ENCODE data around the gene TPR.

Gene TPR

GRCh38 chr1:186297439-186298045 lies 77.5 kb downstream of the TPR start:
- DNase-seq (ENCODE audit: low read depth in 1 of 2, low spot score in 1 of 2) = no peak
- no peak for TF ChIP-seq JUND (IDR thresholded peaks at IDR 0.05; ENCODE audit: low read depth)
- in situ Hi-C loops (cut with HindIII; ENCODE audit: low pct_unique_long_range_greater_than_20kb, low sequenced_read_pairs) = no loop called here

GRCh38 chr1:186295980-186296379 lies 79.1 kb downstream of the TPR start, which contains the start of gene PRG4:
Gene PRG4 (plus strand): TSS chr1:186296279.
- DNase-seq (ENCODE audit: low read depth in 1 of 2, low spot score in 1 of 2) = no peak
- TF ChIP-seq JUND (IDR thresholded peaks at IDR 0.05; ENCODE audit: low read depth) = no peak
- in situ Hi-C loops (cut with HindIII; ENCODE audit: low pct_unique_long_range_greater_than_20kb, low sequenced_read_pairs) = no loop called here

GRCh38 chr1:186292875-186293274 lies 82.2 kb downstream of the TPR start:
- no peak for DNase-seq (ENCODE audit: low read depth in 1 of 2, low spot score in 1 of 2)
- in situ Hi-C loops (cut with HindIII; ENCODE audit: low pct_unique_long_range_greater_than_20kb, low sequenced_read_pairs) = no loop called here
- TF ChIP-seq JUND (IDR thresholded peaks at IDR 0.05; ENCODE audit: low read depth) = no peak

GRCh38 chr1:186291271-186291670 lies 83.8 kb downstream of the TPR start:
- DNase-seq (ENCODE audit: low read depth in 1 of 2, low spot score in 1 of 2) = no peak
- in situ Hi-C loops (cut with HindIII; ENCODE audit: low pct_unique_long_range_greater_than_20kb, low sequenced_read_pairs) = no loop called here
- no peak for TF ChIP-seq JUND (IDR thresholded peaks at IDR 0.05; ENCODE audit: low read depth)

- in situ Hi-C loops (cut with HindIII; ENCODE audit: low pct_unique_long_range_greater_than_20kb, low sequenced_read_pairs) = no loop called here
- no peak for TF ChIP-seq JUND (IDR thresholded peaks at IDR 0.05; ENCODE audit: low read depth)
- no peak for DNase-seq (ENCODE audit: low read depth in 1 of 2, low spot score in 1 of 2)
These were observed 85.0 kb downstream of the TPR start for GRCh38 chr1:186289943-186290545.

GRCh38 chr1:186286615-186287315 lies 88.3 kb downstream of the TPR start:
- TF ChIP-seq JUND (IDR thresholded peaks at IDR 0.05; ENCODE audit: low read depth) = no peak
- in situ Hi-C loops (cut with HindIII; ENCODE audit: low pct_unique_long_range_greater_than_20kb, low sequenced_read_pairs) = no loop called here

GRCh38 chr1:186283374-186283773 lies 91.7 kb downstream of the TPR start:
- in situ Hi-C loops (cut with HindIII; ENCODE audit: low pct_unique_long_range_greater_than_20kb, low sequenced_read_pairs) = no loop called here
- TF ChIP-seq JUND (IDR thresholded peaks at IDR 0.05; ENCODE audit: low read depth) = no peak
- DNase-seq (ENCODE audit: low read depth in 1 of 2, low spot score in 1 of 2) = no peak

More at GRCh38 chr1:186286615-186287315, 88.3 kb downstream of the TPR start:
- DNase-seq (ENCODE audit: low read depth in 1 of 2, low spot score in 1 of 2) = no peak

- DNase-seq (ENCODE audit: low read depth in 1 of 2, low spot score in 1 of 2) = no peak
- in situ Hi-C loops (cut with HindIII; ENCODE audit: low pct_unique_long_range_greater_than_20kb, low sequenced_read_pairs) = no loop called here
- no peak for TF ChIP-seq JUND (IDR thresholded peaks at IDR 0.05; ENCODE audit: low read depth)
These were observed 92.6 kb downstream of the TPR start for GRCh38 chr1:186282466-186282865.

- DNase-seq (ENCODE audit: low read depth in 1 of 2, low spot score in 1 of 2) = no peak
- TF ChIP-seq JUND (IDR thresholded peaks at IDR 0.05; ENCODE audit: low read depth) = no peak
- in situ Hi-C loops (cut with HindIII; ENCODE audit: low pct_unique_long_range_greater_than_20kb, low sequenced_read_pairs) = no loop called here
These were observed 99.2 kb downstream of the TPR start for GRCh38 chr1:186275822-186276221.

GRCh38 chr1:186272486-186272885 lies 102.6 kb downstream of the TPR start:
- no peak for TF ChIP-seq JUND (IDR thresholded peaks at IDR 0.05; ENCODE audit: low read depth)
- no peak for DNase-seq (ENCODE audit: low read depth in 1 of 2, low spot score in 1 of 2)
- in situ Hi-C loops (cut with HindIII; ENCODE audit: low pct_unique_long_range_greater_than_20kb, low sequenced_read_pairs) = no loop called here

GRCh38 chr1:186271032-186271431 lies 104.0 kb downstream of the TPR start:
- in situ Hi-C loops (cut with HindIII; ENCODE audit: low pct_unique_long_range_greater_than_20kb, low sequenced_read_pairs) = no loop called here
- no peak for TF ChIP-seq JUND (IDR thresholded peaks at IDR 0.05; ENCODE audit: low read depth)

More at GRCh38 chr1:186271032-186271431, 104.0 kb downstream of the TPR start:
- no peak for DNase-seq (ENCODE audit: low read depth in 1 of 2, low spot score in 1 of 2)

Measured in T47D (cell line).